WTC11 (cell line): ENCODE measurements around the gene WWOX. TPM values are rescaled to one million over a fixed set of nuclear protein-coding genes. Genes with fewer than 3 reads are reported as not detected.

Source experiments
- ATAC-seq: fragments of 200-7000 bp; cut with Tn5 transposase; 2 replicates; pipeline ENCODE4 v1.10.0; 2021; ENCODE audit warnings: mild to moderate bottlenecking, moderate library complexity
- CTCF ChIA-PET: fragments of 300-600 bp; sonication (Branson Sonifier 250); formaldehyde crosslinking; loops from one replicate; lab custom pipeline; 2021; ENCODE audit warnings: antibody characterized with exemption; lab: Charles Lee
- POLR2A ChIA-PET: fragments of 350-600 bp; sonication (Branson Sonifier 250); formaldehyde crosslinking; loops from one replicate; lab custom pipeline; 2021; ENCODE audit warnings: antibody characterized with exemption; lab: Charles Lee
- DNase-seq: peaks from one replicate; pipeline ENCODE4 v3.0.0; 2021; ENCODE audit warnings: low spot score
- H3K27ac Mint-ChIP-seq: 2 replicates; pipeline ENCODE4 v1.8.0; 2021; ENCODE audit warnings: mixed read lengths
- H3K27me3 Mint-ChIP-seq: 2 replicates; pipeline ENCODE4 v1.8.0; 2021; ENCODE audit warnings: low read depth, mild to moderate bottlenecking, moderate library complexity, mixed read lengths
- H3K36me3 Mint-ChIP-seq: 2 replicates; pipeline ENCODE4 v1.8.0; 2021; ENCODE audit warnings: mixed read lengths
- H3K4me1 Mint-ChIP-seq: 2 replicates; pipeline ENCODE4 v1.8.0; 2022; ENCODE audit warnings: mixed read lengths
- H3K4me3 Mint-ChIP-seq: 2 replicates; pipeline ENCODE4 v1.8.0; 2021; ENCODE audit warnings: mild to moderate bottlenecking, moderate library complexity, mixed read lengths
- H3K9me3 Mint-ChIP-seq: 2 replicates; pipeline ENCODE4 v1.8.0; 2021; ENCODE audit warnings: mixed read lengths
- ATF2 ChIP-seq: sonication (generic); formaldehyde crosslinking; IDR thresholded peaks from 2 replicates; pipeline ENCODE4 v1.8.1; 2022; ENCODE audit warnings: low read depth, missing genetic modification reagents, borderline replicate concordance
- E2F5 ChIP-seq: sonication (generic); formaldehyde crosslinking; IDR thresholded peaks from 2 replicates; pipeline ENCODE4 v1.8.1; 2022; ENCODE audit warnings: mild to moderate bottlenecking, moderate library complexity, missing genetic modification reagents
- ESRRA ChIP-seq: sonication (generic); formaldehyde crosslinking; IDR thresholded peaks from 2 replicates; pipeline ENCODE4 v1.8.1; 2022; ENCODE audit warnings: mild to moderate bottlenecking, missing genetic modification reagents, borderline replicate concordance
- HMGA2 ChIP-seq: fragments of 250-450 bp; sonication (Bioruptor Pico); IDR thresholded peaks from 2 replicates; pipeline ENCODE4 v1.4.0; 2021; ENCODE audit warnings: mild to moderate bottlenecking, moderate library complexity
- NR3C1 ChIP-seq: sonication (generic); formaldehyde crosslinking; conservative IDR thresholded peaks from 2 replicates; pipeline ENCODE4 v1.8.1; 2023; ENCODE audit warnings: low read depth, mild to moderate bottlenecking, missing genetic modification reagents
- PRRX2 ChIP-seq: fragments of 250-450 bp; sonication (Bioruptor Pico); IDR thresholded peaks from 2 replicates; pipeline ENCODE4 v1.8.0; 2021; ENCODE audit warnings: mild to moderate bottlenecking
- SMAD3 ChIP-seq: sonication (generic); formaldehyde crosslinking; IDR thresholded peaks from 2 replicates; pipeline ENCODE4 v1.8.0; 2022; ENCODE audit warnings: missing genetic modification reagents, mild to moderate bottlenecking, borderline replicate concordance
- SOX15 ChIP-seq: fragments of 250-450 bp; sonication (Bioruptor Pico); IDR thresholded peaks from 2 replicates; pipeline ENCODE4 v1.9.0; 2021; ENCODE audit warnings: mild to moderate bottlenecking
- STAT6 ChIP-seq: sonication (generic); formaldehyde crosslinking; conservative IDR thresholded peaks from 2 replicates; pipeline ENCODE4 v1.8.1; 2023; ENCODE audit warnings: mild to moderate bottlenecking, low read depth, missing genetic modification reagents, moderate library complexity
- USF1 ChIP-seq: sonication (generic); formaldehyde crosslinking; IDR thresholded peaks from 2 replicates; pipeline ENCODE4 v1.8.0; 2022; ENCODE audit warnings: mild to moderate bottlenecking, missing genetic modification reagents
- ZNF263 ChIP-seq: sonication (generic); formaldehyde crosslinking; IDR thresholded peaks from 2 replicates; pipeline ENCODE4 v1.8.1; 2022; ENCODE audit warnings: low read depth, mild to moderate bottlenecking, moderate library complexity, missing genetic modification reagents
- ZNF317 ChIP-seq: sonication (generic); formaldehyde crosslinking; IDR thresholded peaks from 2 replicates; pipeline ENCODE4 v1.8.1; 2023; ENCODE audit warnings: low read depth, mild to moderate bottlenecking, moderate library complexity, missing genetic modification reagents, borderline replicate concordance
- ZNF416 ChIP-seq: fragments of 250-450 bp; sonication (Bioruptor Pico); IDR thresholded peaks from 2 replicates; pipeline ENCODE4 v1.9.0; 2021; ENCODE audit warnings: mild to moderate bottlenecking, inconsistent platforms
- ZNF671 ChIP-seq: fragments of 250-450 bp; sonication (Bioruptor Pico); IDR thresholded peaks from 2 replicates; pipeline ENCODE4 v1.8.0; 2021; ENCODE audit warnings: mild to moderate bottlenecking
- total RNA-seq: library from RNA; stranded (reverse); gene quantifications from 3 replicates; pipeline ENCODE4 v1.2.3, GENCODE V29; 2021
- TF ChIP-seq, protein P1 (sequence below): fragments of 250-450 bp; sonication (Bioruptor Pico); conservative IDR thresholded peaks from 2 replicates; pipeline ENCODE4 v1.9.0; 2021; ENCODE audit warnings: mild to moderate bottlenecking
- TF ChIP-seq, protein P2 (sequence below): sonication (generic); formaldehyde crosslinking; IDR thresholded peaks from 2 replicates; pipeline ENCODE4 v1.8.1; 2023; ENCODE audit warnings: mild to moderate bottlenecking, missing genetic modification reagents
- TF ChIP-seq, protein P3 (sequence below): fragments of 200-600 bp; IDR thresholded peaks from 2 replicates; pipeline ENCODE4 v1.8.0; 2022; ENCODE audit warnings: antibody characterized with exemption
- TF ChIP-seq, protein P4 (sequence below): sonication (generic); formaldehyde crosslinking; IDR thresholded peaks from 2 replicates; pipeline ENCODE4 v1.8.0; 2023; ENCODE audit warnings: missing genetic modification reagents
- TF ChIP-seq, protein P5 (sequence below): sonication (generic); formaldehyde crosslinking; IDR thresholded peaks from 2 replicates; pipeline ENCODE4 v1.8.1; 2023; ENCODE audit warnings: mild to moderate bottlenecking, missing genetic modification reagents, moderate library complexity

Gene WWOX
- total RNA-seq, 1 experiment from 2014 or later, result 15.7 TPM

DNA sequence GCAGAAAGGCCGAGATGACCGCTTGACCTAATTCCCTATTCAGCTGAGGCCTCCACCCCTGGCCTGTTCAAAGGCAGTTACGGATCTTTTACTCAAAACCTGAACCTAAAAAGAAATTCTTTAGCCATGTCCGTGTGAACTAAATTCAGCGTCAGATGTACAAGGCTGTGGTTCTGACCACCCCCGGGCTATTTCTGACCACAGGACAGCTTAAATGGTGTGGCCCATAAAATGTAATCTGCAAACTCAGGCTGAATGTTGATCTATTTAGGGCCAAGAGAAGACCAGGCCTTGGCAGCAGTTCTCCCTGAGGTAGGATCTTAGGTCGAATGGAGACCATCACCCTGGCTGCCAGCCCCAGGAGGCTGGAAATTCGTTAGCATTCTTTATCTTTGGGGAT is 485.5 kb downstream of the WWOX start:
- Mint-ChIP-seq H3K4me1 (peaks cover 37% of the 10 kb centered on the region), H3K4me3 (no peak overlapping the region), H3K9me3 (no peaks in the 10 kb centered on the region), H3K27ac (no peak overlapping the region), H3K27me3 (no peaks in the 10 kb centered on the region; the same call in 1 of the 2 replicates), H3K36me3 (no peaks in the 10 kb centered on the region)
- POLR2A ChIA-PET, result no interaction called here
- no peak for DNase-seq
- ATAC-seq, result no peak
- CTCF ChIA-PET, result no interaction called here
- TF ChIP-seq, protein P1, sequence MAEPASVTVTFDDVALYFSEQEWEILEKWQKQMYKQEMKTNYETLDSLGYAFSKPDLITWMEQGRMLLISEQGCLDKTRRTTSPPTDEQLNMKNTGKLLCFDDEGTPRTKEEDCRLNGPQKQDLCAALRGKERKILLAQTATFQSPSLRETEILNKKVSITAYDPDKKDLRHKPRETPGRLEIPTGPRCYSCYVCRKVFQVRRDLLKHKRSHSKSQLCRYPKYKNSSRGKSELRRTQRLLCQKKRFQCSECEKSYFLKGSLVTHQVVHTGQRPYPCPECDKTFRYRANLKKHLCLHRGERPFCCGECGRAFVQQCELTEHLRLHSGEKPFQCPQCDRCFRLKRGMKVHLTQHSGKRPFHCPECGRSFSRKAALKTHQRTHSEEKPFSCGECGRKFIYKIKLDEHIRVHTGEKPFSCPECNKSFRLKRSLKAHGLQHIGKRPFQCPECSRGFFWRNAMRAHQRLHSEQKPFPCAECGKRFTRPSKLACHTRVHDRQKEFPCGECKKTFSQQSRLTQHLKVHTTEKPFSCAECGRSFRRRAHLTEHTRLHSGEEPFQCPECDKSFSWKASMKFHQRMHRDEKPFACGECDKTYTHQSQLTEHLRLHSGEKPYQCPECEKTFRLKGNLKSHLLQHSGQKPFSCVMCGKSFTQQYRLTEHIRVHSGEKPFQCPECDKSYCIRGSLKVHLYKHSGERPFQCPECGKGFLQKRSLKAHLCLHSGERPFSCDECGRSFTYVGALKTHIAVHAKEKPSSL, result no peak
- no peak for TF ChIP-seq SMAD3
- TF ChIP-seq, protein P2, sequence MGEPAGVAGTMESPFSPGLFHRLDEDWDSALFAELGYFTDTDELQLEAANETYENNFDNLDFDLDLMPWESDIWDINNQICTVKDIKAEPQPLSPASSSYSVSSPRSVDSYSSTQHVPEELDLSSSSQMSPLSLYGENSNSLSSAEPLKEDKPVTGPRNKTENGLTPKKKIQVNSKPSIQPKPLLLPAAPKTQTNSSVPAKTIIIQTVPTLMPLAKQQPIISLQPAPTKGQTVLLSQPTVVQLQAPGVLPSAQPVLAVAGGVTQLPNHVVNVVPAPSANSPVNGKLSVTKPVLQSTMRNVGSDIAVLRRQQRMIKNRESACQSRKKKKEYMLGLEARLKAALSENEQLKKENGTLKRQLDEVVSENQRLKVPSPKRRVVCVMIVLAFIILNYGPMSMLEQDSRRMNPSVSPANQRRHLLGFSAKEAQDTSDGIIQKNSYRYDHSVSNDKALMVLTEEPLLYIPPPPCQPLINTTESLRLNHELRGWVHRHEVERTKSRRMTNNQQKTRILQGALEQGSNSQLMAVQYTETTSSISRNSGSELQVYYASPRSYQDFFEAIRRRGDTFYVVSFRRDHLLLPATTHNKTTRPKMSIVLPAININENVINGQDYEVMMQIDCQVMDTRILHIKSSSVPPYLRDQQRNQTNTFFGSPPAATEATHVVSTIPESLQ (CRISPR knock-in tag), result no peak
- TF ChIP-seq, protein P3, sequence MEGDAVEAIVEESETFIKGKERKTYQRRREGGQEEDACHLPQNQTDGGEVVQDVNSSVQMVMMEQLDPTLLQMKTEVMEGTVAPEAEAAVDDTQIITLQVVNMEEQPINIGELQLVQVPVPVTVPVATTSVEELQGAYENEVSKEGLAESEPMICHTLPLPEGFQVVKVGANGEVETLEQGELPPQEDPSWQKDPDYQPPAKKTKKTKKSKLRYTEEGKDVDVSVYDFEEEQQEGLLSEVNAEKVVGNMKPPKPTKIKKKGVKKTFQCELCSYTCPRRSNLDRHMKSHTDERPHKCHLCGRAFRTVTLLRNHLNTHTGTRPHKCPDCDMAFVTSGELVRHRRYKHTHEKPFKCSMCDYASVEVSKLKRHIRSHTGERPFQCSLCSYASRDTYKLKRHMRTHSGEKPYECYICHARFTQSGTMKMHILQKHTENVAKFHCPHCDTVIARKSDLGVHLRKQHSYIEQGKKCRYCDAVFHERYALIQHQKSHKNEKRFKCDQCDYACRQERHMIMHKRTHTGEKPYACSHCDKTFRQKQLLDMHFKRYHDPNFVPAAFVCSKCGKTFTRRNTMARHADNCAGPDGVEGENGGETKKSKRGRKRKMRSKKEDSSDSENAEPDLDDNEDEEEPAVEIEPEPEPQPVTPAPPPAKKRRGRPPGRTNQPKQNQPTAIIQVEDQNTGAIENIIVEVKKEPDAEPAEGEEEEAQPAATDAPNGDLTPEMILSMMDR, result no peak
- TF ChIP-seq ZNF317 (CRISPR knock-in tag), result no peak
- TF ChIP-seq, all 79 proteins: peak for 0

DNA sequence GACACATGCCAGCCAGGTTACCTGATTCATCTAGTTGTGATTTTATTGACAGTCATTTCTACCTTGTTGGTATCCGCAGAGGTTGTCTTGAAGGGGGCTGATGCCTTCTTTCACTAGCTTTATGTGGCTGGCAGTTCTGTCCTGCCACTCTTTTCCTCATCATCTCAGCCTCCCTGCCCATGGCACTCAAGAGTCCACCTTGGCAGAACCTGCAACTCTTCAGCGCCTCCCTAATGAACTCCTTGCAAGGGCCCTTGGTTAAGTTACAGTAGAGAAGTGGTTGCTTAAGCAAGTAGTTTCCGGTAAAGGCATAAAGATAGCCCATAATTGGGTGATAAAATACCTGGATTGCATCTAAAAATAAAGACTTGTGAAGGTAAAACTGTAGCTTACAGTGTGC is 489.9 kb downstream of the WWOX start:
- H3K27ac Mint-ChIP-seq, result no peak overlapping the region
- no peaks in the 10 kb centered on the region; the same call in 1 of the 2 replicates for H3K27me3 Mint-ChIP-seq
- H3K4me1 Mint-ChIP-seq, result peaks cover 28% of the 10 kb centered on the region
- ATAC-seq (no peak), DNase-seq (no peak)
- CTCF ChIA-PET, result no interaction called here
- no peak overlapping the region for H3K4me3 Mint-ChIP-seq
- no peaks in the 10 kb centered on the region for H3K9me3 Mint-ChIP-seq
- POLR2A ChIA-PET, result no interaction called here
- H3K36me3 Mint-ChIP-seq, result no peaks in the 10 kb centered on the region
- TF ChIP-seq PRRX2 (CRISPR knock-in tag) (no peak), STAT6 (CRISPR knock-in tag) (no peak), HMGA2 (CRISPR knock-in tag) (no peak), SOX15 (CRISPR knock-in tag) (no peak), NR3C1 (CRISPR knock-in tag) (no peak), ESRRA (CRISPR knock-in tag) (no peak), USF1 (CRISPR knock-in tag) (no peak), E2F5 (CRISPR knock-in tag) (no peak), ZNF671 (CRISPR knock-in tag) (no peak), ZNF416 (CRISPR knock-in tag) (no peak), ATF2 (no peak), ZNF263 (CRISPR knock-in tag) (no peak)
- TF ChIP-seq, protein P2 (CRISPR knock-in tag), result no peak
- TF ChIP-seq, protein P4, sequence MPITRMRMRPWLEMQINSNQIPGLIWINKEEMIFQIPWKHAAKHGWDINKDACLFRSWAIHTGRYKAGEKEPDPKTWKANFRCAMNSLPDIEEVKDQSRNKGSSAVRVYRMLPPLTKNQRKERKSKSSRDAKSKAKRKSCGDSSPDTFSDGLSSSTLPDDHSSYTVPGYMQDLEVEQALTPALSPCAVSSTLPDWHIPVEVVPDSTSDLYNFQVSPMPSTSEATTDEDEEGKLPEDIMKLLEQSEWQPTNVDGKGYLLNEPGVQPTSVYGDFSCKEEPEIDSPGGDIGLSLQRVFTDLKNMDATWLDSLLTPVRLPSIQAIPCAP (CRISPR knock-in tag), result no peak
- TF ChIP-seq, protein P5, sequence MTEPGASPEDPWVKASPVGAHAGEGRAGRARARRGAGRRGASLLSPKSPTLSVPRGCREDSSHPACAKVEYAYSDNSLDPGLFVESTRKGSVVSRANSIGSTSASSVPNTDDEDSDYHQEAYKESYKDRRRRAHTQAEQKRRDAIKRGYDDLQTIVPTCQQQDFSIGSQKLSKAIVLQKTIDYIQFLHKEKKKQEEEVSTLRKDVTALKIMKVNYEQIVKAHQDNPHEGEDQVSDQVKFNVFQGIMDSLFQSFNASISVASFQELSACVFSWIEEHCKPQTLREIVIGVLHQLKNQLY, result no peak
